HG02885 (cell line): ENCODE data around the gene PRKAB1.
"Not testable (repeated sequence)": the region's sequence is repeated elsewhere in the genome, so short reads cannot be mapped to it uniquely, and the experiment has no call there.

ENCODE experiments used
- ATAC-seq: cut with Tn5 transposase; IDR thresholded peaks from one replicate; pipeline ENCODE4 v1.9.1; 2021; ENCODE audit warnings: mild to moderate bottlenecking; ENCODE audit not compliant: unreplicated experiment, poor library complexity

The PRKAB1 gene

GRCh38 chr12:119706427-119706826 is 38.5 kb downstream of the PRKAB1 start:
- not testable (repeated sequence) for ATAC-seq

GRCh38 chr12:119710374-119710964 is 42.5 kb downstream of the PRKAB1 start:
- ATAC-seq: no peak

GRCh38 chr12:119710965-119711551 is 43.1 kb downstream of the PRKAB1 start:
- no peak for ATAC-seq

- ATAC-seq: no peak
Observed at GRCh38 chr12:119711693-119712092, 43.8 kb downstream of the PRKAB1 start.

GRCh38 chr12:119712721-119713120 is 44.8 kb downstream of the PRKAB1 start:
- no peak for ATAC-seq

- ATAC-seq: no peak
Observed at GRCh38 chr12:119713551-119714031, 45.7 kb downstream of the PRKAB1 start.

- ATAC-seq: no peak
Observed at GRCh38 chr12:119714614-119715267, 46.8 kb downstream of the PRKAB1 start.

GRCh38 chr12:119715268-119715620 is 47.3 kb downstream of the PRKAB1 start:
- no peak for ATAC-seq

GRCh38 chr12:119718141-119718540 is 50.2 kb downstream of the PRKAB1 start:
- ATAC-seq: no peak

- no peak for ATAC-seq
Observed at GRCh38 chr12:119720349-119720748, 52.4 kb downstream of the PRKAB1 start.

GRCh38 chr12:119721306-119721705 is 53.4 kb downstream of the PRKAB1 start:
- ATAC-seq: no peak

GRCh38 chr12:119725523-119725922 is 57.6 kb downstream of the PRKAB1 start:
- ATAC-seq: no peak

- no peak for ATAC-seq
Observed at GRCh38 chr12:119727600-119728443, 59.9 kb downstream of the PRKAB1 start.

GRCh38 chr12:119728444-119728745 is 60.5 kb downstream of the PRKAB1 start:
- no peak for ATAC-seq

- no peak for ATAC-seq
Observed at GRCh38 chr12:119729871-119730270, 61.9 kb downstream of the PRKAB1 start.

GRCh38 chr12:119730381-119730780 is 62.4 kb downstream of the PRKAB1 start:
- no peak for ATAC-seq
